ENCODE data around the gene APELA.

DNA sequence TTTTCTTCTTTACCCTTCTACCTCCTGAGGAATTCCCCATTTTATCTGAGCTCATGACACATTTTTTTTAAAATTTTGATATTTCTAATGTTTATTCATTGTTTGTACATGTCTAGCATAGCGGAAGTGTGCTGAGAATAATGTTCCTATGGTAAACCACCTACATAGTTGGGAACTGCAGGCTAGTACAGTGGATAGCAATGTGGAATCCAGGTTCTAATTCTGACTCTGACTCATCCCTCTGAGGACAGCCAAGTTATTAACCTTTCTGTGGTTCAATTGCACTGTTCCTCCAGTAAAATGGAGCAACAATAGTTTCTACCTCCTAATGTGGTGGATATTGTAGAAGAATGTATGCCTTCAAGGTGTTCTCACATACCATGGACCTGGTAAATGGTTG, 20.6 kb upstream of the APELA start:
- TF ChIP-seq, protein P1, sequence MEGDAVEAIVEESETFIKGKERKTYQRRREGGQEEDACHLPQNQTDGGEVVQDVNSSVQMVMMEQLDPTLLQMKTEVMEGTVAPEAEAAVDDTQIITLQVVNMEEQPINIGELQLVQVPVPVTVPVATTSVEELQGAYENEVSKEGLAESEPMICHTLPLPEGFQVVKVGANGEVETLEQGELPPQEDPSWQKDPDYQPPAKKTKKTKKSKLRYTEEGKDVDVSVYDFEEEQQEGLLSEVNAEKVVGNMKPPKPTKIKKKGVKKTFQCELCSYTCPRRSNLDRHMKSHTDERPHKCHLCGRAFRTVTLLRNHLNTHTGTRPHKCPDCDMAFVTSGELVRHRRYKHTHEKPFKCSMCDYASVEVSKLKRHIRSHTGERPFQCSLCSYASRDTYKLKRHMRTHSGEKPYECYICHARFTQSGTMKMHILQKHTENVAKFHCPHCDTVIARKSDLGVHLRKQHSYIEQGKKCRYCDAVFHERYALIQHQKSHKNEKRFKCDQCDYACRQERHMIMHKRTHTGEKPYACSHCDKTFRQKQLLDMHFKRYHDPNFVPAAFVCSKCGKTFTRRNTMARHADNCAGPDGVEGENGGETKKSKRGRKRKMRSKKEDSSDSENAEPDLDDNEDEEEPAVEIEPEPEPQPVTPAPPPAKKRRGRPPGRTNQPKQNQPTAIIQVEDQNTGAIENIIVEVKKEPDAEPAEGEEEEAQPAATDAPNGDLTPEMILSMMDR (IDR thresholded peaks at IDR 0.05): no peak
- no peak for TF ChIP-seq POLR2A (IDR thresholded peaks at IDR 0.05)

Data from prostate gland (tissue), 2 donors.